ENCODE measurements around the gene SCN4B.

Gene SCN4B

GRCh38 chr11:118084247-118084646 is 68.4 kb downstream of the SCN4B start:
- H3K27me3 ChIP-seq (ENCODE audit: insufficient read depth, low read length, poor library complexity, severe bottlenecking) = no peaks in the 10 kb centered on the region
- H3K9me2 ChIP-seq (replicated peaks; ENCODE audit: low read depth, low read length) = no peaks in the 10 kb centered on the region
- H2AFZ ChIP-seq (ENCODE audit: low read length) = peak overlapping the region; percentile 71
- peaks cover 14% of the 10 kb centered on the region for H3K4me1 ChIP-seq (ENCODE audit: insufficient read depth, low read length, poor library complexity, severe bottlenecking)
- peaks cover 7% of the 10 kb centered on the region; the same call in 1 of the 2 replicates for H3K9me3 ChIP-seq (ENCODE audit: insufficient read depth, low read depth, low read length)
- peak overlapping the region; percentile 66 for H3K4me2 ChIP-seq (ENCODE audit: low read depth, low read length, poor library complexity, severe bottlenecking)
- H3K36me3 ChIP-seq (ENCODE audit: insufficient read depth, low read length) = no peaks in the 10 kb centered on the region
- no peaks in the 10 kb centered on the region for H4K20me1 ChIP-seq (ENCODE audit: insufficient read depth, low read length, poor library complexity, severe bottlenecking)
- H3K4me3 ChIP-seq (ENCODE audit: low read length, poor library complexity, severe bottlenecking) = peak overlapping the region; percentile 32
- H3K9ac ChIP-seq (ENCODE audit: low read depth, low read length, poor library complexity, severe bottlenecking) = peak overlapping the region; percentile 31
- TF ChIP-seq CTCF (conservative IDR thresholded peaks at IDR 0.05; ENCODE audit: low read length) = no peak
- no peak for TF ChIP-seq EZH2phosphoT487 (IDR thresholded peaks at IDR 0.05; ENCODE audit: borderline replicate concordance)
- no peaks in the 10 kb centered on the region for H3K79me2 ChIP-seq (ENCODE audit: insufficient read depth, low read length)
- H3F3A ChIP-seq (ENCODE audit: low read depth) = no peaks in the 10 kb centered on the region

All from Loucy (cell line).